B cell (primary cell): ENCODE data around the gene CCDC117. TPM values are rescaled to one million over a fixed set of nuclear protein-coding genes. Genes with fewer than 3 reads are reported as not detected.

Experiments used
- ATAC-seq: fragments of 200-7000 bp; cut with Tn5 transposase; one replicate; pipeline ENCODE4 v1.10.0; 2021; ENCODE audit warnings: low read depth, mild to moderate bottlenecking, moderate number of reproducible peaks, moderate library complexity
- CTCF ChIA-PET: fragments of 350-600 bp; sonication (Branson Sonifier 250); formaldehyde crosslinking; loops from one replicate; lab custom pipeline; 2021; ENCODE audit warnings: antibody characterized with exemption, inconsistent platforms; lab: Charles Lee
- POLR2A ChIA-PET: fragments of 350-600 bp; sonication (Branson Sonifier 250); formaldehyde crosslinking; loops from one replicate; lab custom pipeline; 2021; ENCODE audit warnings: antibody characterized with exemption; lab: Charles Lee
- DNase-seq: peaks from one replicate; pipeline ENCODE4 v3.0.0; 2013
- H2AFZ ChIP-seq: 2 replicates; pipeline ENCODE4 v1.6.1; 2012; ENCODE audit warnings: mild to moderate bottlenecking, low read depth, low read length; ENCODE audit not compliant: insufficient read depth, poor library complexity, severe bottlenecking
- H3K27ac ChIP-seq, 2 donors: 1 replicate in 1 of 2; 2 replicates in 1 of 2; pipeline ENCODE4 v1.5.1; 2012 to 2013; ENCODE audit warnings: low read length in 2 of 2, mild to moderate bottlenecking in 2 of 2, moderate library complexity in 1 of 2
- H3K27me3 ChIP-seq, 4 experiments: fragments of 200-600 bp in 1 of 4; sonication (generic) in 1 of 4; replicated peaks in 1 of 4; 1 replicate in 2 of 4; 2 replicates in 2 of 4; pipeline versions ENCODE4 v1.6.1 to v1.7.0; 2013 to 2016; ENCODE audit warnings: low read length in 3 of 4, mild to moderate bottlenecking in 2 of 4, mixed read lengths in 1 of 4, moderate library complexity in 1 of 4; ENCODE audit not compliant: insufficient read depth in 4 of 4, control insufficient read depth in 3 of 4; ENCODE audit errors: control extremely low read depth in 1 of 4
- H3K36me3 ChIP-seq, 2 experiments: replicated peaks in 1 of 2; 1 replicate in 1 of 2; 2 replicates in 1 of 2; pipeline versions ENCODE4 v1.6.1 to v1.7.1; 2013; ENCODE audit warnings: low read length in 1 of 2; ENCODE audit not compliant: insufficient read depth in 2 of 2, control insufficient read depth in 1 of 2; ENCODE audit errors: control extremely low read depth in 1 of 2, extremely low read depth in 1 of 2
- H3K4me1 ChIP-seq, 2 donors: fragments of 200-600 bp in 1 of 2; sonication (generic) in 1 of 2; 1 replicate in 1 of 2; 2 replicates in 1 of 2; pipeline versions ENCODE4 v1.5.1 to v1.6.1; 2013 to 2017; ENCODE audit warnings: low read length in 2 of 2; ENCODE audit not compliant: control insufficient read depth in 2 of 2, insufficient read depth in 2 of 2
- H3K4me2 ChIP-seq: replicated peaks from 2 replicates; pipeline ENCODE3; 2012; ENCODE audit warnings: mild to moderate bottlenecking, low read depth, low read length; ENCODE audit not compliant: poor library complexity, severe bottlenecking
- H3K4me3 ChIP-seq, 5 experiments: fragments of 200-600 bp in 1 of 5; sonication (generic) in 1 of 5; 1 replicate in 3 of 5; 2 replicates in 2 of 5; pipeline versions ENCODE4 v1.5.1 to v1.7.0; 2011 to 2016; ENCODE audit warnings: low read length in 4 of 5, mild to moderate bottlenecking in 4 of 5, low read depth in 2 of 5, control low read depth in 1 of 5, moderate library complexity in 1 of 5; ENCODE audit not compliant: insufficient read depth in 1 of 5; ENCODE audit errors: control extremely low read depth in 1 of 5, extremely low read depth in 1 of 5
- H3K79me2 ChIP-seq: fragments of 200-600 bp; sonication (generic); one replicate; pipeline ENCODE4 v1.6.0; 2016; ENCODE audit warnings: low read length; ENCODE audit not compliant: control insufficient read depth, insufficient read depth
- H3K9ac ChIP-seq: fragments of 200-600 bp; sonication (generic); 2 replicates; pipeline ENCODE4 v1.6.1; 2017; ENCODE audit warnings: mild to moderate bottlenecking, low read length, moderate library complexity
- H3K9me3 ChIP-seq, 3 donors: one replicate each; pipeline versions ENCODE4 v1.6.1 to v1.7.1; 2013; ENCODE audit warnings: low read length in 2 of 3; ENCODE audit not compliant: control insufficient read depth in 2 of 3, insufficient read depth in 1 of 3; ENCODE audit errors: control extremely low read depth in 1 of 3
- H4K20me1 ChIP-seq: 2 replicates; pipeline ENCODE4 v1.6.0; 2012; ENCODE audit warnings: mild to moderate bottlenecking, low read length; ENCODE audit not compliant: insufficient read depth, control insufficient read depth, poor library complexity, severe bottlenecking
- H3K27ac Mint-ChIP-seq: one replicate; pipeline ENCODE4 v1.8.0; 2021; ENCODE audit warnings: mixed read lengths
- H3K27me3 Mint-ChIP-seq: one replicate; pipeline ENCODE4 v1.8.0; 2021; ENCODE audit warnings: mixed read lengths
- H3K4me1 Mint-ChIP-seq: one replicate; pipeline ENCODE4 v1.8.0; 2021; ENCODE audit warnings: mixed read lengths
- H3K4me3 Mint-ChIP-seq: one replicate; pipeline ENCODE4 v1.8.0; 2021; ENCODE audit warnings: mixed read lengths
- H3K9me3 Mint-ChIP-seq: one replicate; pipeline ENCODE4 v1.8.0; 2022; ENCODE audit warnings: mixed read lengths; ENCODE audit not compliant: insufficient read depth
- CTCF ChIP-seq: fragments of 200-600 bp; IDR thresholded peaks from one replicate; pipeline ENCODE4 v1.8.0; 2022; ENCODE audit warnings: antibody characterized with exemption, mild to moderate bottlenecking
- EZH2 ChIP-seq: IDR thresholded peaks from 2 replicates; pipeline ENCODE4 v1.6.1; 2012; ENCODE audit warnings: borderline replicate concordance, low read depth, mild to moderate bottlenecking, moderate library complexity, low read length; ENCODE audit not compliant: insufficient read depth, poor library complexity, severe bottlenecking
- WGBS: methylation state at CpG from one replicate; pipeline ENCODE4 v1.1.5; 2013; ENCODE audit warnings: missing lambda C conversion rate; ENCODE audit not compliant: insufficient coverage; 5-methylcytosine and 5-hydroxymethylcytosine counted together
- intact Hi-C: fragments of 100-400 bp; cut with micrococcal nuclease; formaldehyde crosslinking; loops from one replicate; pipeline ENCODE4 v1.10.0; 2022
- polyA plus RNA-seq: library from polyadenylated mRNA; depleted of rRNA; stranded (reverse); fragments of >200 nt; gene quantifications from 2 replicates; pipeline ENCODE4 v1.2.3, GENCODE V29; 2012
- total RNA-seq, 2 donors: library from RNA; stranded (reverse); fragments of 120-200 nt in 1 of 2; gene quantifications; 1 replicate in 1 of 2; 2 replicates in 1 of 2; pipeline versions ENCODE4 v1.2.3 to v1.2.4, GENCODE V29; 2013 to 2022

The CCDC117 gene
- total and polyA plus RNA-seq, 2 donors (not counting 1 experiment from before 2014, with no cell fraction given) = 7.7 to 25.6 TPM

GRCh38 chr22:28815111-28815510, 42.6 kb downstream of the CCDC117 start:
- no peak overlapping the region for H2AFZ ChIP-seq
- H3K9me3 ChIP-seq = no peaks in the 10 kb centered on the region
- H4K20me1 ChIP-seq = no peaks in the 10 kb centered on the region
- H3K4me1 ChIP-seq = peaks cover 35 to 47% of the 10 kb centered on the region in 2 donors
- TF ChIP-seq CTCF (no peak), EZH2 (no peak)
- Mint-ChIP-seq H3K4me3 (no peak overlapping the region), H3K9me3 (no peaks in the 10 kb centered on the region), H3K27me3 (no peaks in the 10 kb centered on the region), H3K27ac (no peak overlapping the region), H3K4me1 (peaks cover 50% of the 10 kb centered on the region)
- ChIA-PET CTCF (interaction anchor here (0.6 to 7.5 kb wide), 3 partner anchors 14 to 552 kb away, joined by 3 to 39 read pairs (median 4); no protein-coding TSS in a partner anchor), POLR2A (no interaction called here)
- DNase-seq (no peak), ATAC-seq (no peak)
- H3K36me3 ChIP-seq = no peaks in the 10 kb centered on the region
- intact Hi-C loops = no loop called here
- no peak overlapping the region for H3K4me2 ChIP-seq
- no peak overlapping the region for H3K4me3 ChIP-seq
- no peaks in the 10 kb centered on the region for H3K79me2 ChIP-seq
- H3K27ac ChIP-seq = no peak overlapping the region
- H3K27me3 ChIP-seq = no peaks in the 10 kb centered on the region
- WGBS = 0% methylated on average over 1 of the region's 6 CpGs
- H3K9ac ChIP-seq = no peak overlapping the region

GRCh38 chr22:28815729-28816128, 43.2 kb downstream of the CCDC117 start:
- ChIA-PET POLR2A (no interaction called here), CTCF (interaction anchor here (0.6 to 7.5 kb wide), 3 partner anchors 13 to 551 kb away, joined by 3 to 39 read pairs (median 4); no protein-coding TSS in a partner anchor)
- intact Hi-C loops = no loop called here
- H3K4me3 Mint-ChIP-seq = no peak overlapping the region
- H3K27me3 ChIP-seq = no peaks in the 10 kb centered on the region
- no peak overlapping the region for H3K4me3 ChIP-seq
- H3K9ac ChIP-seq = no peak overlapping the region
- no peak overlapping the region for H3K27ac Mint-ChIP-seq
- H3K4me2 ChIP-seq = no peak overlapping the region
- ATAC-seq (no peak), DNase-seq (no peak)
- no peak overlapping the region for H3K27ac ChIP-seq
- H2AFZ ChIP-seq = no peak overlapping the region
- no peaks in the 10 kb centered on the region for H4K20me1 ChIP-seq
- no peaks in the 10 kb centered on the region for H3K79me2 ChIP-seq
- no peaks in the 10 kb centered on the region for H3K9me3 Mint-ChIP-seq
- H3K36me3 ChIP-seq = no peaks in the 10 kb centered on the region
- no peaks in the 10 kb centered on the region for H3K27me3 Mint-ChIP-seq
- WGBS = 100% methylated on average over 3 of the region's 6 CpGs
- no peaks in the 10 kb centered on the region for H3K9me3 ChIP-seq
- TF ChIP-seq EZH2 (no peak), CTCF (no peak)
- peaks cover 29 to 40% of the 10 kb centered on the region in 2 donors for H3K4me1 ChIP-seq
- peaks cover 46% of the 10 kb centered on the region for H3K4me1 Mint-ChIP-seq
